IMR-90 (cell line): ENCODE data around the gene ZBTB45. TPM values are rescaled to one million over a fixed set of nuclear protein-coding genes. Genes with fewer than 3 reads are reported as not detected.

Source experiments
- ATAC-seq: fragments of 200-7000 bp; cut with Tn5 transposase; 2 replicates; pipeline ENCODE4 v1.9.1; 2020; ENCODE audit warnings: low read depth, mild to moderate bottlenecking, moderate library complexity
- BruUV-seq: library from RNA; stranded (reverse); fragments of 400-500 nt; replicated peaks from 2 replicates; lab custom pipeline; 2021; lab: Mats Ljungman, UMichigan
- CTCF ChIA-PET: fragments of 300-600 bp; formaldehyde crosslinking; extraction: SDS; loops from one replicate; lab custom pipeline; 2021; ENCODE audit warnings: antibody characterized with exemption; lab: Yijun Ruan, JAX
- POLR2A ChIA-PET: fragments of 300-600 bp; sonication (Branson Sonifier 250); formaldehyde crosslinking; loops from one replicate; lab custom pipeline; 2022; ENCODE audit warnings: antibody characterized with exemption; ENCODE audit not compliant: unreplicated experiment; lab: Charles Lee
- DNase-seq: peaks from one replicate; pipeline ENCODE4 v3.0.0; 2013
- H2AFZ ChIP-seq: replicated peaks from 2 replicates; pipeline ENCODE3; 2013; ENCODE audit warnings: low read length, mild to moderate bottlenecking; ENCODE audit not compliant: poor library complexity
- H2AK5ac ChIP-seq: 2 replicates; pipeline ENCODE4 v1.6.1; 2013; ENCODE audit warnings: low read depth, low read length, inconsistent platforms
- H2AK9ac ChIP-seq: replicated peaks from 2 replicates; pipeline ENCODE3; 2013; ENCODE audit warnings: mild to moderate bottlenecking, low read depth, low read length, moderate library complexity; ENCODE audit not compliant: poor library complexity
- H2BK120ac ChIP-seq: 2 replicates; pipeline ENCODE4 v1.6.1; 2013; ENCODE audit warnings: low read depth, low read length, inconsistent platforms
- H2BK15ac ChIP-seq: 3 replicates; pipeline ENCODE4 v1.6.1; 2013; ENCODE audit warnings: low read depth, low read length, inconsistent platforms
- H2BK20ac ChIP-seq: 2 replicates; pipeline ENCODE4 v1.6.1; 2013; ENCODE audit warnings: low read depth, mild to moderate bottlenecking, inconsistent platforms, low read length, moderate library complexity
- H2BK5ac ChIP-seq: 2 replicates; pipeline ENCODE4 v1.6.1; 2013; ENCODE audit warnings: mild to moderate bottlenecking, low read depth, low read length, inconsistent platforms; ENCODE audit not compliant: poor library complexity, severe bottlenecking
- H3K14ac ChIP-seq: replicated peaks from 2 replicates; pipeline ENCODE4 v1.6.1; 2013; ENCODE audit warnings: low read depth, low read length, inconsistent platforms
- H3K18ac ChIP-seq: 2 replicates; pipeline ENCODE4 v1.6.1; 2013; ENCODE audit warnings: low read depth, low read length, control low read depth
- H3K23ac ChIP-seq: 2 replicates; pipeline ENCODE4 v1.6.1; 2013; ENCODE audit warnings: low read depth, low read length, inconsistent platforms
- H3K27ac ChIP-seq: 2 replicates; pipeline ENCODE4 v1.5.1; 2013; ENCODE audit warnings: mild to moderate bottlenecking, control low read depth, low read length; ENCODE audit not compliant: insufficient read depth
- H3K27me3 ChIP-seq: 2 replicates; pipeline ENCODE4 v1.6.1; 2013; ENCODE audit warnings: low read length; ENCODE audit not compliant: control insufficient read depth, insufficient read depth
- H3K36me3 ChIP-seq: 2 replicates; pipeline ENCODE4 v1.6.1; 2013; ENCODE audit warnings: low read length, mixed read lengths; ENCODE audit not compliant: control insufficient read depth, insufficient read depth
- H3K4ac ChIP-seq: 2 replicates; pipeline ENCODE4 v1.6.1; 2013; ENCODE audit warnings: low read depth, low read length, inconsistent platforms
- H3K4me1 ChIP-seq: 2 replicates; pipeline ENCODE4 v1.6.1; 2013; ENCODE audit warnings: low read length, mixed read lengths; ENCODE audit not compliant: control insufficient read depth, insufficient read depth
- H3K4me2 ChIP-seq: 2 replicates; pipeline ENCODE4 v1.6.1; 2013; ENCODE audit warnings: low read depth, mild to moderate bottlenecking, control low read depth, low read length, moderate library complexity
- H3K4me3 ChIP-seq: 2 replicates; pipeline ENCODE4 v1.5.1; 2013; ENCODE audit warnings: low read depth, mild to moderate bottlenecking, control low read depth, low read length, moderate library complexity; ENCODE audit not compliant: insufficient read depth
- H3K56ac ChIP-seq: 2 replicates; pipeline ENCODE4 v1.6.1; 2013; ENCODE audit warnings: low read length, inconsistent platforms; ENCODE audit not compliant: insufficient read depth; ENCODE audit errors: extremely low read depth
- H3K79me1 ChIP-seq, 2 experiments: 2 replicates each; pipeline ENCODE4 v1.6.1; 2013; ENCODE audit warnings: low read length in 2 of 2, inconsistent platforms in 1 of 2, low read depth in 1 of 2
- H3K9ac ChIP-seq: 2 replicates; pipeline ENCODE4 v1.6.1; 2013; ENCODE audit warnings: low read depth, low read length, control low read depth
- H3K9me1 ChIP-seq: 2 replicates; pipeline ENCODE4 v1.6.1; 2013; ENCODE audit warnings: low read length, inconsistent platforms; ENCODE audit not compliant: insufficient read depth
- H3K9me3 ChIP-seq: 2 replicates; pipeline ENCODE4 v1.6.1; 2013; ENCODE audit warnings: low read length; ENCODE audit not compliant: control insufficient read depth, insufficient read depth
- H4K20me1 ChIP-seq: 2 replicates; pipeline ENCODE4 v1.6.1; 2013; ENCODE audit warnings: low read length, inconsistent platforms; ENCODE audit not compliant: insufficient read depth
- H4K5ac ChIP-seq: 2 replicates; pipeline ENCODE4 v1.6.1; 2013; ENCODE audit warnings: mild to moderate bottlenecking, low read depth, low read length, control low read depth
- H4K8ac ChIP-seq, 2 experiments: 2 replicates each; pipeline ENCODE4 v1.6.1; 2013; ENCODE audit warnings: low read depth in 2 of 2, low read length in 2 of 2, control low read depth in 1 of 2, inconsistent platforms in 1 of 2
- H4K91ac ChIP-seq: 2 replicates; pipeline ENCODE4 v1.6.1; 2013; ENCODE audit warnings: low read depth, low read length, inconsistent platforms; ENCODE audit not compliant: insufficient read depth
- BHLHE40 ChIP-seq: fragments of 150-350 bp; IDR thresholded peaks from 2 replicates; pipeline ENCODE4 v1.6.1; 2016; ENCODE audit warnings: mild to moderate bottlenecking, low read depth, low read length
- CEBPB ChIP-seq: IDR thresholded peaks from 2 replicates; pipeline ENCODE4 v1.6.1; 2012; ENCODE audit warnings: low read depth, low read length, improper control_type of control experiment
- CHD1 ChIP-seq: IDR thresholded peaks from 2 replicates; pipeline ENCODE4 v1.6.1; 2012; ENCODE audit warnings: low read depth, low read length, improper control_type of control experiment
- CTCF ChIP-seq: conservative IDR thresholded peaks from 2 replicates; pipeline ENCODE4 v1.5.1; 2012; ENCODE audit warnings: mild to moderate bottlenecking, low read depth, low read length, improper control_type of control experiment
- FOS ChIP-seq: fragments of 150-350 bp; IDR thresholded peaks from 2 replicates; pipeline ENCODE4 v1.6.1; 2016; ENCODE audit warnings: low read depth, low read length
- MAFK ChIP-seq: IDR thresholded peaks from 2 replicates; pipeline ENCODE4 v1.6.1; 2012; ENCODE audit warnings: low read depth, low read length, improper control_type of control experiment
- MAZ ChIP-seq: IDR thresholded peaks from 2 replicates; pipeline ENCODE4 v1.6.1; 2012; ENCODE audit warnings: low read depth, mild to moderate bottlenecking, low read length, improper control_type of control experiment, moderate library complexity, borderline replicate concordance
- MXI1 ChIP-seq: IDR thresholded peaks from 2 replicates; pipeline ENCODE4 v1.6.1; 2012; ENCODE audit warnings: low read depth, mild to moderate bottlenecking, low read length, moderate library complexity, borderline replicate concordance
- NFE2L2 ChIP-seq: fragments of 150-350 bp; IDR thresholded peaks from 2 replicates; pipeline ENCODE4 v1.6.1; 2016; ENCODE audit warnings: low read depth, mild to moderate bottlenecking, low read length
- POLR2A ChIP-seq: IDR thresholded peaks from 2 replicates; pipeline ENCODE4 v1.6.1; 2012; ENCODE audit warnings: mild to moderate bottlenecking, low read depth, low read length
- RAD21 ChIP-seq: IDR thresholded peaks from 2 replicates; pipeline ENCODE4 v1.6.1; 2012; ENCODE audit warnings: low read length, improper control_type of control experiment
- RFX5 ChIP-seq: IDR thresholded peaks from 2 replicates; pipeline ENCODE4 v1.8.0; 2012; ENCODE audit warnings: low read depth, mild to moderate bottlenecking, low read length, moderate library complexity
- SMC3 ChIP-seq: fragments of 150-350 bp; IDR thresholded peaks from 2 replicates; pipeline ENCODE4 v1.6.1; 2016; ENCODE audit warnings: low read depth, mild to moderate bottlenecking, antibody characterized with exemption, low read length, moderate library complexity
- USF2 ChIP-seq: fragments of 150-350 bp; IDR thresholded peaks from 2 replicates; pipeline ENCODE4 v1.6.1; 2017; ENCODE audit warnings: mild to moderate bottlenecking, antibody characterized with exemption, low read length, low read depth
- WGBS, 2 experiments: methylation state at CpG; one replicate each; pipeline versions ENCODE4 v1.1.5 to v1.1.7; 2013; ENCODE audit warnings: missing lambda C conversion rate in 2 of 2; ENCODE audit not compliant: insufficient read length in 1 of 2; ENCODE audit errors: extremely low coverage in 2 of 2; 5-methylcytosine and 5-hydroxymethylcytosine counted together
- dilution Hi-C: fragments of 300-500 bp; cut with HindIII; formaldehyde crosslinking; loops from one replicate; pipeline ENCODE4 v1.14.3; 2018; ENCODE audit warnings: low sequenced_read_pairs; ENCODE audit not compliant: unreplicated experiment
- in situ Hi-C: fragments of 300-500 bp; cut with MboI; formaldehyde crosslinking; loops from 3 replicates; pipeline ENCODE4 v1.14.3; 2019; ENCODE audit warnings: low sequenced_read_pairs, inconsistent platforms, mixed read lengths
- intact Hi-C: fragments of 100-400 bp; cut with micrococcal nuclease; formaldehyde crosslinking; loops from 2 replicates; pipeline ENCODE4 v1.10.0; 2022
- polyA plus RNA-seq, 3 experiments: library from polyadenylated mRNA; depleted of rRNA; stranded (reverse); fragments of >200 nt; gene quantifications; 2 replicates each; pipeline ENCODE4 v1.2.3, GENCODE V29; 2012; ENCODE audit warnings: low replicate concordance in 1 of 3
- total RNA-seq: library from RNA; depleted of rRNA; stranded (reverse); fragments of >200 nt; gene quantifications from 2 replicates; pipeline ENCODE4 v1.2.3, GENCODE V29; 2012

Gene ZBTB45
- total and polyA plus RNA-seq, 2 of the 4 experiments (the other 2 are of a cell fraction): 1.4 to 9.7 TPM

- ChIA-PET CTCF (interaction anchor here (0.7 kb wide), 1 partner anchor 25 kb away, joined by 6 read pairs; the partner anchor contains the start of gene ZBTB45), POLR2A (interaction anchor here (0.5 to 0.9 kb wide), 5 partner anchors 11 to 834 kb away, joined by 3 to 10 read pairs (median 4); partner anchors contain the start of genes CHMP2A and ZBTB45)
- ATAC-seq (peak; percentile 91), DNase-seq (peak; percentile 99)
- Histone ChIP-seq H2BK15ac (peak within 1 kb of the TSS; percentile 61; the same call in 1 of the 3 replicates), H2AK9ac (peak within 1 kb of the TSS; percentile 96), H3K9me1 (peaks cover 13% of the 10 kb centered on the region), H3K14ac (peak within 1 kb of the TSS; percentile 98), H3K79me1 (peaks cover 3 to 41% of the 10 kb centered on the region in 2 experiments; a peak in 3 of 4 replicates), H3K27me3 (peaks cover 7% of the 10 kb centered on the region), H3K23ac (peak within 1 kb of the TSS; percentile 93), H4K5ac (peak within 1 kb of the TSS; percentile 66), H3K4me2 (peak within 1 kb of the TSS; percentile 98), H3K56ac (peak within 1 kb of the TSS; percentile 69), H3K4me1 (peaks cover 13% of the 10 kb centered on the region), H2BK5ac (peak within 1 kb of the TSS; percentile 85), H4K20me1 (peaks cover 54% of the 10 kb centered on the region), H3K9ac (peak within 1 kb of the TSS; percentile 98), H3K36me3 (peaks cover 31% of the 10 kb centered on the region), H2BK20ac (no peak within 1 kb of the TSS), H3K4ac (peak within 1 kb of the TSS; percentile 97), H3K9me3 (no peaks in the 10 kb centered on the region), H3K18ac (peak within 1 kb of the TSS; percentile 72), H3K27ac (peak within 1 kb of the TSS; percentile 88), H4K91ac (peak within 1 kb of the TSS; percentile 92), H4K8ac (peak within 1 kb of the TSS; percentile 43 to 94), H2AFZ (peak within 1 kb of the TSS; percentile 98), H2AK5ac (peak within 1 kb of the TSS; percentile 88), H3K4me3 (peak within 1 kb of the TSS; percentile 77), H2BK120ac (peak within 1 kb of the TSS; percentile 90)
- in situ Hi-C loops (no loop called here), intact Hi-C loops (loop anchor here (2.0 kb wide), 1 partner anchor 15 kb away; the partner anchor contains the start of gene UBE2M), dilution Hi-C loops (no loop called here)
- BruUV-seq: no TSS peak
- 0% methylated on average over 33 of the region's 73 CpGs; no CpG with 5 or more reads in 1 of the 2 experiments for WGBS, 2 experiments
- no peak for TF ChIP-seq SMC3
- 0 out of 2 replicates have a peak, but pooled peaks have one; percentile 9 for TF ChIP-seq USF2
- no peak for TF ChIP-seq CHD1
- 0 out of 2 replicates have a peak, but pooled peaks have one; percentile 2 for TF ChIP-seq FOS
- no peak for TF ChIP-seq CTCF
- TF ChIP-seq RAD21: no peak
- no peak for TF ChIP-seq NFE2L2
- peak; percentile 80; the same call in 1 of the 2 replicates for TF ChIP-seq MAZ
- TF ChIP-seq POLR2A: peak; percentile 97
- no peak for TF ChIP-seq RFX5
- peak; percentile 64; the same call in 1 of the 2 replicates for TF ChIP-seq MXI1
- TF ChIP-seq MAFK: no peak
- TF ChIP-seq BHLHE40: no peak
- TF ChIP-seq CEBPB: no peak
These were observed 24.4 kb upstream of the ZBTB45 start, which contains the start of gene TRIM28 for GRCh38 chr19:58543826-58544590. TSS of gene TRIM28 (plus strand) at chr19:58544064. CDS start at chr19:58544758, 694 bp downstream.
